Measurements from ENCODE around the gene PAPPA2. TPM values are rescaled to one million over a fixed set of nuclear protein-coding genes. Genes with fewer than 3 reads are reported as not detected.

Gene PAPPA2
- total RNA-seq, 1 donor from 2014 or later = 3.1 TPM

DNA sequence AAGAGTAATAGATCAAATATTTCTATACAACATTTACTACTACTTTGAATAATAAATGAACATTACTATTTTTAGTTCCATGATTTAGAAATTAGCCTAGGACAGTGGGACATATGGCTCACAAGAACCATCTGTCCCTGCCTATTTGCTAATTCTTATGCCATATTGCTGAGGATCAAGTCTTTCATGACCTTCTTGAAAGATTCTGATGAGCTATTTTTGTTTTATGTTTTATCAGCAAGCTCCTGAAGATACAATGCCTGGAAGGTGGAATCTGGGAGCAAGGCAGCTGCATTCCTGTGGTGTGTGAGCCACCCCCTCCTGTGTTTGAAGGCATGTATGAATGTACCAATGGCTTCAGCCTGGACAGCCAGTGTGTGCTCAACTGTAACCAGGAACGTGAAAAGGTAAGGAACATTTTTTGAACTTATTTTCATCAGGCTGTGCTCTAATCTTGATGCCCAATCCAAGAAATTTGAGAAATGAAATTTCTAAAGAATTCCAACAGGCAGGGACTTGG, 326.7 kb downstream of the PAPPA2 start:
- peak overlapping the region in 1 of 3 donors; percentile 6 for H3K4me3 ChIP-seq (ENCODE audit: low read length in 3 of 3)
- H3K9ac ChIP-seq (ENCODE audit: low read depth in 1 of 3, low read length in 3 of 3) = no peak overlapping the region
- no peaks in the 10 kb centered on the region for H3K9me3 ChIP-seq (ENCODE audit: control insufficient read depth in 3 of 3, low read length in 3 of 3)
- peaks cover 0 to 4% (median 0%) of the 10 kb centered on the region in 3 donors for H3K4me1 ChIP-seq (ENCODE audit: control insufficient read depth in 3 of 3, insufficient read depth in 3 of 3, low read length in 3 of 3)
- H3K27ac ChIP-seq (ENCODE audit: low read depth, low read length) = no peak overlapping the region
- no peaks in the 10 kb centered on the region for H3K36me3 ChIP-seq (ENCODE audit: control insufficient read depth in 3 of 3, insufficient read depth in 3 of 3, low read length in 3 of 3)
- no peaks in the 10 kb centered on the region for H3K27me3 ChIP-seq (ENCODE audit: control insufficient read depth in 3 of 3, insufficient read depth in 3 of 3, low read length in 3 of 3)

DNA sequence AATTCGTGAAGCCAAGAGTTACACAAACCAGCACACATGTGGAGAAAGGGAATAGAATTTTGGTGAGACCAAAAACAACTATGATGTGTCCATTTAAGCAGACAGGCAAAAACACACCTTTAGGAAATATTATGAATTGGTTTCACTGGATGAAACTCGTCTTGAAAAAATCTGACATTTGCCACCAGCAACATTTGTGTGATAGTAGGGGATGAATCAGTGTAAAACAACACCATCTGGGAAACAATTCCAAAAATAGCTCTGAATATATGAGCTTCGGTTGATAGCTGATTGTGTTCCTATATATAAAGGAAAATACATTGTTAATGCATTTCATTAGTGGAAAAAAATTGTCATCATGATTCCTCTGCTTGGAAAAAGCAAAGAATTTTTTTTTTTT, 327.8 kb downstream of the PAPPA2 start:
- H3K4me3 ChIP-seq (ENCODE audit: low read length in 3 of 3) = no peak overlapping the region
- H3K27ac ChIP-seq (ENCODE audit: low read depth, low read length) = no peak overlapping the region
- H3K27me3 ChIP-seq (ENCODE audit: control insufficient read depth in 3 of 3, insufficient read depth in 3 of 3, low read length in 3 of 3) = no peaks in the 10 kb centered on the region
- no peak overlapping the region for H3K9ac ChIP-seq (ENCODE audit: low read depth in 1 of 3, low read length in 3 of 3)
- H3K4me1 ChIP-seq (ENCODE audit: control insufficient read depth in 3 of 3, insufficient read depth in 3 of 3, low read length in 3 of 3) = peaks cover 0 to 4% (median 0%) of the 10 kb centered on the region in 3 donors
- H3K36me3 ChIP-seq (ENCODE audit: control insufficient read depth in 3 of 3, insufficient read depth in 3 of 3, low read length in 3 of 3) = no peaks in the 10 kb centered on the region
- H3K9me3 ChIP-seq (ENCODE audit: control insufficient read depth in 3 of 3, low read length in 3 of 3) = no peaks in the 10 kb centered on the region

DNA sequence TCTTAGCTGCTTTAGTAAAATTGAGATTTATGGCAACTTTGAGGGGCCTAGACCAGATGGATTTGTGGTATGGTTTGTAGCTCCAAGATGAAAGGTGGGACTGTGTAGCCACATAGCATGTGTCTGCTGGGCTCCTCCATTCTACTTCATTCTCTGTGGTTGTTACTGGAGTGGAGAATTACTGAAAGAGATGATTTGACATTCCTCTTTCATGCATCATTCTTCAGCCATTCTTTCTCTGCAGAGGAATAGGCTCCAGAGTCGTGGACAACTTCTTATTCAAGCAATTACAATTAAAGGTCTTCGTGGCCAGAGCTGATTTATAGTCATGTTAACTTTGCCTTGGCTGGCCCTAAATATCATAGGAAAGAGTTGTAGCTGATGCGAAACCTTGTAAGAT, 328.9 kb downstream of the PAPPA2 start:
- Histone ChIP-seq H3K4me1 (ENCODE audit: control insufficient read depth in 3 of 3, insufficient read depth in 3 of 3, low read length in 3 of 3) (peaks cover 0 to 4% (median 0%) of the 10 kb centered on the region in 3 donors), H3K27me3 (ENCODE audit: control insufficient read depth in 3 of 3, insufficient read depth in 3 of 3, low read length in 3 of 3) (no peaks in the 10 kb centered on the region), H3K9ac (ENCODE audit: low read depth in 1 of 3, low read length in 3 of 3) (no peak overlapping the region), H3K9me3 (ENCODE audit: control insufficient read depth in 3 of 3, low read length in 3 of 3) (no peaks in the 10 kb centered on the region), H3K27ac (ENCODE audit: low read depth, low read length) (no peak overlapping the region), H3K4me3 (ENCODE audit: low read length in 3 of 3) (no peak overlapping the region), H3K36me3 (ENCODE audit: control insufficient read depth in 3 of 3, insufficient read depth in 3 of 3, low read length in 3 of 3) (no peaks in the 10 kb centered on the region)

DNA sequence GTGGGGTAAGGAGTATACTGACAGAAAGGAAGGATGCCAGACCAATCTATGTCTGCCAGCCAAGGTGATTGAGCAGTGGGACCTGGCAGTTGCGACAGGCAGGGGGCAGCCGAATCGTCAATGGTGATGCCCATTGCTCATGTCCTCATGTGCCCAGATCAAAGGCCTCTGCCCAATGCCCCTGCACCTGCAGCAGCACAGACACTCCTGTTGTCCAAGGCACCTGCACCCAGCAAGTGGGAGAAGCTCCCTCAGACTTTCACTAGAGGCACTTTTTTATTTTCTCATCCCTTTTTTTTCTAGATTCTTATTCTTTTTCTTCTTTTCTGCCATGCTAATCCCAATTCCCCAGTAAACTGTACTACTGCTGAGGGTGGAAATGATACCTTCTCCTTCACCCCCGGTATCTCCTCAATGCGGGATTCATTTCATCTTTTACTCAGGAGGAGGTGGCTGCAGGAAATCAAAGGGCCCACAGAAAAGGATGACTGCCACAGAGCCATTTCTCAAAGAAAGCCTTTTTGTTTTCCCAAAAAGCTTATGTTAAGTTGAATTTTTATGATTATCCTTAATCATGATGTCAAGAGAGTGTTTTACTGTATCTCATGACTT, 332.0 kb downstream of the PAPPA2 start:
- Histone ChIP-seq H3K27me3 (ENCODE audit: control insufficient read depth in 3 of 3, insufficient read depth in 3 of 3, low read length in 3 of 3) (no peaks in the 10 kb centered on the region), H3K4me1 (ENCODE audit: control insufficient read depth in 3 of 3, insufficient read depth in 3 of 3, low read length in 3 of 3) (peaks cover 0 to 4% (median 0%) of the 10 kb centered on the region in 3 donors), H3K36me3 (ENCODE audit: control insufficient read depth in 3 of 3, insufficient read depth in 3 of 3, low read length in 3 of 3) (no peaks in the 10 kb centered on the region), H3K4me3 (ENCODE audit: low read length in 3 of 3) (no peak overlapping the region), H3K27ac (ENCODE audit: low read depth, low read length) (no peak overlapping the region), H3K9me3 (ENCODE audit: control insufficient read depth in 3 of 3, low read length in 3 of 3) (no peaks in the 10 kb centered on the region), H3K9ac (ENCODE audit: low read depth in 1 of 3, low read length in 3 of 3) (no peak overlapping the region)

DNA sequence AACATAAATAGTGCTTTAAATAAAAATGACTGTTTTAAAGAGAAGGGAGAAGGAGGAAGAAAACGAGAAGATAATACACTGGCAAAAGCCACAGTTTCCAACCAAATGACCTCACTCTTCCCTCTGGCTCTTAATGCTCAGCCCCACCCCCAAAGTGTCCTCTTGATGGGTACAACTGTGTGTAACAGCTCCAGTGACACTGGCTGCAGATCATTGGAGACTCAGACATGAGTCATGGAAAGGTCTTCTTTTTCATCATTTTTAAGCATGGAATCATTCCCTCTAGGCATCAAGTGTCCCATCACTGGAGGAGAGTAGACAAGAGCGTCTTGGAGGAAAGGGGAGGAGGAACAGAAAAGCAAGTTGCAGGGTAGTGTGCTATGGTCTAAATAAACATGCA, 333.0 kb downstream of the PAPPA2 start:
- no peak overlapping the region for H3K9ac ChIP-seq (ENCODE audit: low read depth in 1 of 3, low read length in 3 of 3)
- H3K9me3 ChIP-seq (ENCODE audit: control insufficient read depth in 3 of 3, low read length in 3 of 3) = no peaks in the 10 kb centered on the region
- no peak overlapping the region for H3K4me3 ChIP-seq (ENCODE audit: low read length in 3 of 3)
- no peaks in the 10 kb centered on the region for H3K36me3 ChIP-seq (ENCODE audit: control insufficient read depth in 3 of 3, insufficient read depth in 3 of 3, low read length in 3 of 3)
- no peaks in the 10 kb centered on the region for H3K27me3 ChIP-seq (ENCODE audit: control insufficient read depth in 3 of 3, insufficient read depth in 3 of 3, low read length in 3 of 3)
- no peak overlapping the region for H3K27ac ChIP-seq (ENCODE audit: low read depth, low read length)
- peaks cover 0 to under 1% (median 0%) of the 10 kb centered on the region in 3 donors for H3K4me1 ChIP-seq (ENCODE audit: control insufficient read depth in 3 of 3, insufficient read depth in 3 of 3, low read length in 3 of 3)

DNA sequence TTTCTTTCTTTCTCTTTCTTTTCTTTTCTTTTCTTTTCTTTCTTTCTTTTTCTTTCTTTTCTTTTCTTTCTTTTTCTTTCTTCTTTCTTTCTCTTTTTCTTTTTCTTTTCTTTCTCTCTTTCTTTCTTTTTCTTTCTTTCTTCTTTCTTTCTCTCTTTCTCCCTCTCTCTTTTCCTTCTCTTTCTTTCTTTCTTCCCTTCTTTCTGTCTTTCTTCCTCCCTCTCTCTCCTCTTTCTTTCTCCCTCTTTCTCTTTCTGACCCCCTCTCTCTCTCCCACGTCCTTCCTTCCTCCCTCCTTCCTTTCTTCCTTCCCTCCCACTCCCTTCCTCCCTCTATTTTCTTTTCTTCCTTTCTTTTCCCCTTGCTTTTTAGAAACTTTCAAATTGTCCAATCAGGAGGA, 333.6 kb downstream of the PAPPA2 start:
- Histone ChIP-seq H3K36me3 (ENCODE audit: control insufficient read depth in 3 of 3, insufficient read depth in 3 of 3, low read length in 3 of 3) (no peaks in the 10 kb centered on the region), H3K4me3 (ENCODE audit: low read length in 3 of 3) (no peak overlapping the region), H3K9me3 (ENCODE audit: control insufficient read depth in 3 of 3, low read length in 3 of 3) (no peaks in the 10 kb centered on the region), H3K27ac (ENCODE audit: low read depth, low read length) (no peak overlapping the region), H3K9ac (ENCODE audit: low read depth in 1 of 3, low read length in 3 of 3) (no peak overlapping the region), H3K4me1 (ENCODE audit: control insufficient read depth in 3 of 3, insufficient read depth in 3 of 3, low read length in 3 of 3) (peaks cover 0 to 7% (median 5%) of the 10 kb centered on the region in 3 donors), H3K27me3 (ENCODE audit: control insufficient read depth in 3 of 3, insufficient read depth in 3 of 3, low read length in 3 of 3) (no peaks in the 10 kb centered on the region)

DNA sequence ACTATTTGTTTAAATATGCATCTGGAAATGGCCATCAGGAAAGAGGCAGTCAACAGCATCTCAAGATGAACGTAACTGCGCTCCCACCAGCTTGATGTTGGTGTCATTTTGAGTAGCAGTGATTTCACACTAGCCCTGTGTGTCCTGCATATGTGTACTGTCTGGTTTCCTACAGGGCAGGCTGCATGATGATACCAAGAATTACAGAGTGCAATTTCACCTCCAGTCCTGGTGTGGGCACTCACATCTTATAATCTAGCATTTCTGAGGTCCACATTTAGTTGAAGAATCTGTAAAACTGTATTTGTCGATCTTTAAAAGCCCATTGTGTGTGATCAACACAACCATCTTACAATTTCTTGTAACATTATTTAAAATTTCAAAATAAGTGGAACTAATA, 336.4 kb downstream of the PAPPA2 start:
- no peaks in the 10 kb centered on the region for H3K27me3 ChIP-seq (ENCODE audit: control insufficient read depth in 3 of 3, insufficient read depth in 3 of 3, low read length in 3 of 3)
- H3K4me1 ChIP-seq (ENCODE audit: control insufficient read depth in 3 of 3, insufficient read depth in 3 of 3, low read length in 3 of 3) = peaks cover 0 to 10% (median 8%) of the 10 kb centered on the region in 3 donors
- no peaks in the 10 kb centered on the region for H3K36me3 ChIP-seq (ENCODE audit: control insufficient read depth in 3 of 3, insufficient read depth in 3 of 3, low read length in 3 of 3)
- no peak overlapping the region for H3K4me3 ChIP-seq (ENCODE audit: low read length in 3 of 3)
- no peak overlapping the region for H3K27ac ChIP-seq (ENCODE audit: low read depth, low read length)
- H3K9ac ChIP-seq (ENCODE audit: low read depth in 1 of 3, low read length in 3 of 3) = no peak overlapping the region
- H3K9me3 ChIP-seq (ENCODE audit: control insufficient read depth in 3 of 3, low read length in 3 of 3) = no peaks in the 10 kb centered on the region

DNA sequence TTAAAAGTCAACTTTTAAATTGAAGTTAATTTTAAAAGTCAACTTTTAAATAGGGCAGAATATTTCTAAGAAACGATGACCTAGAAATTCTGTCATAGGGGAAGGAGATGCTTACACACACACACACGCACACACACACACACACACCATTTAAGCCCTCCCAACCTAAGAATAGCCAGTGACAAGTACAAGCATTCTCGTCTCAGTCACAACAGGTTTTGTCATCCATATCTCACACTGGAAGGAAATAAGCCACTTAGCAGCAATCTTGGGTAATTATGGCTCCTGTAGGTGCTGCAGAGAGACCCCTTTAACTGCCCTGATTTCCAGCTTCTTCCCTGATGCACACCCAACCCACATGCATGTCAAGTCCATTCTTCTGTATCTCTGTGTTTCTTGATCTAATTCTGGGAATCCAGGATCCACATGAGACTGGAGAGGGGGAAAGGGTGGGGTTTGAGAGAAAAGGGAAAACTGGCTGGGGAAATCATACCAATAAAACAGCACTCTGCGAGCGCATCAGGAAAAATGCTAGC, 338.1 kb downstream of the PAPPA2 start:
- Histone ChIP-seq H3K27me3 (ENCODE audit: control insufficient read depth in 3 of 3, insufficient read depth in 3 of 3, low read length in 3 of 3) (no peaks in the 10 kb centered on the region), H3K27ac (ENCODE audit: low read depth, low read length) (peak overlapping the region; percentile 17), H3K4me1 (ENCODE audit: control insufficient read depth in 3 of 3, insufficient read depth in 3 of 3, low read length in 3 of 3) (peaks cover 0 to 10% (median 8%) of the 10 kb centered on the region in 3 donors), H3K4me3 (ENCODE audit: low read length in 3 of 3) (no peak overlapping the region), H3K36me3 (ENCODE audit: control insufficient read depth in 3 of 3, insufficient read depth in 3 of 3, low read length in 3 of 3) (no peaks in the 10 kb centered on the region), H3K9ac (ENCODE audit: low read depth in 1 of 3, low read length in 3 of 3) (no peak overlapping the region), H3K9me3 (ENCODE audit: control insufficient read depth in 3 of 3, low read length in 3 of 3) (no peaks in the 10 kb centered on the region)

DNA sequence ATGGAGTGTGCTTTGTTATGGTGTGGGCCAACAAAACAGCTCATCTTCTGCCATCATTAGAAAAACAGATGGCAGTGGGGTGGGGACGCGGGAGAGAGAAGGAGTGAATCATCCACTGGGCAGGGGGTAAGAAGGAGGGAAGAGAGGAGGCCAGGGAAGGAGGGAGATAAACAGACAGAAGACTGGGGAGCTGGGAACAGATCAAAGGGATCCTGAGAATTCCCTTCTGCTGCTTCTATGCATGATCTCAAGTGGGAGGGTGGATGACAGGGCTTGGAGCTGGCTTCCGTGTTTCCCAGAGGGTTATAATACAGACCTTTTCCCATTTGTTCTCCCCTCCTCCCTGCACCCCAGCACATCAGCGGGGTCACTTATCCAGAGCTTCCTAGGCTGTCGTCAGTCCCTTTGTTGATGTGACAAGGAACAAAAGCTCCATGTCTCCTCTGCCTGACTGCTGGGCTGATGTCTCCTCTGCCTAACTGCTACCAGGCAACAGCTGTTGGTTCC, 338.6 kb downstream of the PAPPA2 start:
- no peaks in the 10 kb centered on the region for H3K27me3 ChIP-seq (ENCODE audit: control insufficient read depth in 3 of 3, insufficient read depth in 3 of 3, low read length in 3 of 3)
- peaks cover 0 to 10% (median 8%) of the 10 kb centered on the region in 3 donors for H3K4me1 ChIP-seq (ENCODE audit: control insufficient read depth in 3 of 3, insufficient read depth in 3 of 3, low read length in 3 of 3)
- H3K36me3 ChIP-seq (ENCODE audit: control insufficient read depth in 3 of 3, insufficient read depth in 3 of 3, low read length in 3 of 3) = no peaks in the 10 kb centered on the region
- peak overlapping the region; percentile 17 for H3K27ac ChIP-seq (ENCODE audit: low read depth, low read length)
- no peak overlapping the region for H3K4me3 ChIP-seq (ENCODE audit: low read length in 3 of 3)
- no peak overlapping the region for H3K9ac ChIP-seq (ENCODE audit: low read depth in 1 of 3, low read length in 3 of 3)
- H3K9me3 ChIP-seq (ENCODE audit: control insufficient read depth in 3 of 3, low read length in 3 of 3) = no peaks in the 10 kb centered on the region

DNA sequence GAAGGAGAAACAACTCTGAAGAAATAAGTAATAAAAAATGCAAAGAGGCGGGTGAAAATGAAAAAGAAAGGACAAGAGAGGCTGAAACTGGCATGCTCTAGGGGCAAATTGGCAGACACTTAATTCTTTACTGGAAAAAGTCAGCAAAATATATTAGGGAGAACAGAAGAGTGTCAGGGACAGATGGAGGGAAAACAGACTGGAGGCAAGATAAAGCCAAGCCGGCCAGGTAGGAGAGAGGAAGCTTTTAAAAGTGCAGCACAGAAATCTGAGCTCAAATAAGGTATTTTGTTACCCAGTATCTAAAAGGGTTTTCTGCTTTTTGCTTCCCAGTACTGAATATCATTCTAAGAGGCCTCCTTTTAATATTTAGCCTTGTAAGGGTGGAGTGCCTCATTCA, 339.3 kb downstream of the PAPPA2 start:
- no peak overlapping the region for H3K4me3 ChIP-seq (ENCODE audit: low read length in 3 of 3)
- no peaks in the 10 kb centered on the region for H3K9me3 ChIP-seq (ENCODE audit: control insufficient read depth in 3 of 3, low read length in 3 of 3)
- peaks cover 0 to 10% (median 8%) of the 10 kb centered on the region in 3 donors for H3K4me1 ChIP-seq (ENCODE audit: control insufficient read depth in 3 of 3, insufficient read depth in 3 of 3, low read length in 3 of 3)
- H3K27ac ChIP-seq (ENCODE audit: low read depth, low read length) = no peak overlapping the region
- no peaks in the 10 kb centered on the region for H3K36me3 ChIP-seq (ENCODE audit: control insufficient read depth in 3 of 3, insufficient read depth in 3 of 3, low read length in 3 of 3)
- no peaks in the 10 kb centered on the region for H3K27me3 ChIP-seq (ENCODE audit: control insufficient read depth in 3 of 3, insufficient read depth in 3 of 3, low read length in 3 of 3)
- no peak overlapping the region for H3K9ac ChIP-seq (ENCODE audit: low read depth in 1 of 3, low read length in 3 of 3)
